ENCODE measurements around the gene VPS16.

DNA sequence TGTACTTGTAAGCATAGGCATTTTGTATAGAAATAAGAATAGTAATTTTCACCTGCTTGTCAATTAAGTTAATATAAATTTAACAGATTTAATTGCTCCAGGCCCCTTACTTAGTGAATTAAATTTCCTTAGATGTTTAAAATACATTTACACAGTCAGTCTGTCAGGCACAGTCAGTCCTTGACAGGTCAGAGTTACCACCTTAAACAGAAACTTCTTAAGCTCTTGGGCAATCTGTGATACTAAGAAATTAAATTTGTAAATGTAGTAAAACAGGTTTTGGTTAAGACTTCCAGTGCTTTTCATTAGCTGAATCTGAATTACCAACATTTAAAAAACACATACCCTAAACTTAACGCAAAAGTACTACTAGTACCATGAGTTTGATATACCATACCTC is 48.7 kb downstream of the VPS16 start:
- TF ChIP-seq POLR2AphosphoS5 (IDR thresholded peaks at IDR 0.05; ENCODE audit: borderline replicate concordance, low read depth, low read length) (no peak), EZH2 (IDR thresholded peaks at IDR 0.05) (no peak)
